ENCODE measurements around the gene ZC3H18. TPM values are rescaled to one million over a fixed set of nuclear protein-coding genes. Genes with fewer than 3 reads are reported as not detected.

The ZC3H18 gene
- total and polyA plus RNA-seq, 2 donors (not counting 1 experiment from before 2014, with no cell fraction given): 7.9 to 9.4 TPM

DNA sequence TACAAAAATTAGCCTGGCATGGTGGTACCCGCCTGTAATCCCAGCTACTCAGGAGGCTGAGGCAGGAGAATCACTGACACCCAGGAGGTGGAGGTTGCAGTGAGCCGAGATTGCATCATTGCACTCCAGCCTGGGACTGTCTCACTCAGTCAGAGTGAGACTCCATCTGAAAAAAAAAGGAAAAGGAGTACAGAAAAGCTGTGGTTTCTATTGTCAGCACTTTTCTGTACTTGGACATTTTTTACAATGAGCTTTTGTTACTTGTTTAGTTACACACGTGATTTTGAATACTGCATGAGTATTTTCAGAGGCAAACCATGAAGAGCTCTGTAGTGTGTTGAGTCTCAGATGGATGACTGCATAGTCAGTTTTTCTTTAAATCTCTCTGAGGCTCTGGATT, 26.3 kb downstream of the ZC3H18 start:
- no peak overlapping the region for H3K4me2 ChIP-seq (ENCODE audit: extremely low read depth, insufficient read depth, low read length)
- H3K36me3 ChIP-seq (ENCODE audit: control insufficient read depth, insufficient read depth, low read length): peaks cover 23% of the 10 kb centered on the region
- H3K4me3 ChIP-seq (replicated peaks in 1 of 4; ENCODE audit: control extremely low read depth in 1 of 4, insufficient read depth in 1 of 4, low read depth in 3 of 4, low read length in 4 of 4): no peak overlapping the region
- H3K27me3 ChIP-seq (ENCODE audit: control insufficient read depth, insufficient read depth, low read length): no peaks in the 10 kb centered on the region
- H3K9me3 ChIP-seq (ENCODE audit: control insufficient read depth, insufficient read depth, low read depth, low read length): no peaks in the 10 kb centered on the region
- TF ChIP-seq EZH2 (IDR thresholded peaks at IDR 0.05; ENCODE audit: low read length, missing control alignments): no peak
- TF ChIP-seq CTCF (conservative IDR thresholded peaks at IDR 0.05 in 1 of 2, IDR thresholded peaks at IDR 0.05 in 1 of 2; ENCODE audit: low read depth in 1 of 2, low read length in 2 of 2): no peak
- H3K79me2 ChIP-seq (ENCODE audit: control insufficient read depth, insufficient read depth, low read length): peaks cover 4% of the 10 kb centered on the region
- H3K4me1 ChIP-seq (ENCODE audit: control insufficient read depth, extremely low read depth, insufficient read depth, low read length): no peaks in the 10 kb centered on the region
- DNase-seq (ENCODE audit: low read depth in 2 of 2): peak in 1 of 2 donors; percentile 10
- H2AFZ ChIP-seq (ENCODE audit: low read length): no peak overlapping the region
- H3K27ac ChIP-seq (ENCODE audit: insufficient read depth, low read length): no peak overlapping the region
- H3K9ac ChIP-seq (ENCODE audit: insufficient read depth, low read length): no peak overlapping the region
- no peaks in the 10 kb centered on the region for H4K20me1 ChIP-seq (ENCODE audit: control insufficient read depth, extremely low read depth, insufficient read depth, low read length)

DNA sequence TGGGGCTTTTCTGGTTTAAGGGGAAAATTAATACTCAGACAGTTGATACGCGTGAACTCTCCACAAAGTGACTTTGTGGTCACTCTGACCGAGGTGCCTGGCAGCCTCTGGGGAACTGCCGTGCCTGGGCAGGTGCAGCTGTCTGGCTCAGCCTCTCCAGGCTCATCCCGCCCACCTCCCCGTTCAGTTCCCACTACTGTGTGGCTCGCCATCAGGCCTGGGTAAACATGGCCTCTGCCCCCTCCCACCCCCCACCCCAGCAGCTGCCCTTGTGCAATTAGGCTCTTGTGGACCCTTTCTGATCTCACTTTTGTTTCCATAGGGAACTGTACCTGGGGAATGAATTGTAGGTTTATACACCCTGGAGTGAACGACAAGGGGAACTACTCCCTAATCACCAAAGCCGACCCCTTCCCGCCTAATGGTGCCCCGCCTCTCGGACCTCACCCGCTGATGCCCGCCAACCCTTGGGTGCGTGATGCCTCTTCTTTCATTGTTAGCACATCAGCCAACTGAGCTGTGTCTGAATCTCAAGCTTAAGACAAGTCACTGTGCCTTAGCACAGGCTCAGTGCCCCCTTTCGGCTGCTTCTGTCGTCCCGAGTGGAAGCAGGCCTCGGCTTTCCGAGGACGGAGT, 27.8 kb downstream of the ZC3H18 start:
- no peaks in the 10 kb centered on the region for H4K20me1 ChIP-seq (ENCODE audit: control insufficient read depth, extremely low read depth, insufficient read depth, low read length)
- TF ChIP-seq EZH2 (IDR thresholded peaks at IDR 0.05; ENCODE audit: low read length, missing control alignments) (no peak), CTCF (conservative IDR thresholded peaks at IDR 0.05 in 1 of 2, IDR thresholded peaks at IDR 0.05 in 1 of 2; ENCODE audit: low read depth in 1 of 2, low read length in 2 of 2) (no peak)

DNA sequence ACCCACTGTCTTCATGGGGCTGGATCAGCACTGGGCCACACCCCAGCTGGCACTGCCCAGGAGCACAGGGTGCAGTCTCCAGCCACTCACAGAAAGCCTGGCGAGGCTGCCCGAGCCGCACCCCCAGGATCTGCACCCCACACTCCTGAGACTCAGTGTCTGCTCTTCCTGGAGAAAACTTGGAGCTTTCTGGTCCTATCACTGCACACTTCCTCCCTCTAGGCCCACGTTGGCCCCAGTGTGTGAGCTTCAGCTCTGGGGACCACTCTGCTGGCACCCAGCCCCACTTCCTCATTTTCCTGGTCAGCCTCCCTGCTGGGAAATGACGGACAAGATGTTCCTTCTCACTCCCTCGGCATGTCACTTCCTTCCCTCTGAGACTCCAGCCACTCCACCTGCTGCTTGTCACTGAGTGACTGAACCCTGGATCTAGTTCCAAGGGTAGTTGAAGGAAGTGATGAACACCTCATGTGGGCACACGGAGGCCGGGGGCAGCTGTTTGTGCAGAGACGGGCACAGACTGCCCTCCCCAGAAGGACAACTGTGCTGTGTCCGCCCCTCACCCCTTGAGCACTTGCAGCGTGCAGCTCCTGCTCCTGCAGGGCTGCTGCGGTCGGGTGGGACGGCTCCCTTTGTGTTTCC, 29.0 kb downstream of the ZC3H18 start:
- Histone ChIP-seq H2AFZ (ENCODE audit: low read length) (no peak overlapping the region), H4K20me1 (ENCODE audit: control insufficient read depth, extremely low read depth, insufficient read depth, low read length) (no peaks in the 10 kb centered on the region), H3K9me3 (ENCODE audit: control insufficient read depth, insufficient read depth, low read depth, low read length) (no peaks in the 10 kb centered on the region), H3K79me2 (ENCODE audit: control insufficient read depth, insufficient read depth, low read length) (no peaks in the 10 kb centered on the region), H3K36me3 (ENCODE audit: control insufficient read depth, insufficient read depth, low read length) (peaks cover 21% of the 10 kb centered on the region), H3K4me1 (ENCODE audit: control insufficient read depth, extremely low read depth, insufficient read depth, low read length) (no peaks in the 10 kb centered on the region), H3K4me2 (ENCODE audit: extremely low read depth, insufficient read depth, low read length) (no peak overlapping the region), H3K27ac (ENCODE audit: insufficient read depth, low read length) (no peak overlapping the region), H3K4me3 (replicated peaks in 1 of 4; ENCODE audit: control extremely low read depth in 1 of 4, insufficient read depth in 1 of 4, low read depth in 3 of 4, low read length in 4 of 4) (no peak overlapping the region), H3K9ac (ENCODE audit: insufficient read depth, low read length) (no peak overlapping the region), H3K27me3 (ENCODE audit: control insufficient read depth, insufficient read depth, low read length) (no peaks in the 10 kb centered on the region)
- TF ChIP-seq CTCF (conservative IDR thresholded peaks at IDR 0.05 in 1 of 2, IDR thresholded peaks at IDR 0.05 in 1 of 2; ENCODE audit: low read depth in 1 of 2, low read length in 2 of 2): no peak
- no peak for TF ChIP-seq EZH2 (IDR thresholded peaks at IDR 0.05; ENCODE audit: low read length, missing control alignments)
- no peak for DNase-seq (ENCODE audit: low read depth in 2 of 2)

More for the DNA sequence above, 27.8 kb downstream of the ZC3H18 start:
- Histone ChIP-seq H3K4me3 (replicated peaks in 1 of 4; ENCODE audit: control extremely low read depth in 1 of 4, insufficient read depth in 1 of 4, low read depth in 3 of 4, low read length in 4 of 4) (no peak overlapping the region), H3K79me2 (ENCODE audit: control insufficient read depth, insufficient read depth, low read length) (peaks cover 3% of the 10 kb centered on the region), H3K4me2 (ENCODE audit: extremely low read depth, insufficient read depth, low read length) (no peak overlapping the region), H3K4me1 (ENCODE audit: control insufficient read depth, extremely low read depth, insufficient read depth, low read length) (no peaks in the 10 kb centered on the region), H3K36me3 (ENCODE audit: control insufficient read depth, insufficient read depth, low read length) (peaks cover 25% of the 10 kb centered on the region), H3K9me3 (ENCODE audit: control insufficient read depth, insufficient read depth, low read depth, low read length) (no peaks in the 10 kb centered on the region), H2AFZ (ENCODE audit: low read length) (no peak overlapping the region), H3K27me3 (ENCODE audit: control insufficient read depth, insufficient read depth, low read length) (no peaks in the 10 kb centered on the region), H3K9ac (ENCODE audit: insufficient read depth, low read length) (no peak overlapping the region), H3K27ac (ENCODE audit: insufficient read depth, low read length) (no peak overlapping the region)
- DNase-seq (ENCODE audit: low read depth in 2 of 2): no peak
